ENCODE measurements around the gene GNL3.
"Not testable (repeated sequence)": the region's sequence is repeated elsewhere in the genome, so short reads cannot be mapped to it uniquely, and the experiment has no call there.

The GNL3 gene

GRCh38 chr3:52722491-52722890 lies 36.7 kb downstream of the GNL3 start:
- no peak for DNase-seq

- DNase-seq: no peak
These were observed 38.1 kb downstream of the GNL3 start for GRCh38 chr3:52723935-52724334.

GRCh38 chr3:52724511-52724910 lies 38.7 kb downstream of the GNL3 start:
- DNase-seq: no peak

- DNase-seq: not testable (repeated sequence)
These were observed 42.9 kb downstream of the GNL3 start for GRCh38 chr3:52728753-52729152.

GRCh38 chr3:52730681-52731080 lies 44.8 kb downstream of the GNL3 start:
- DNase-seq: no peak

GRCh38 chr3:52731590-52731989 lies 45.8 kb downstream of the GNL3 start:
- no peak for DNase-seq

GRCh38 chr3:52733256-52733891 lies 47.5 kb downstream of the GNL3 start:
- DNase-seq: no peak

- DNase-seq: no peak
These were observed 53.9 kb downstream of the GNL3 start for GRCh38 chr3:52739730-52740129.

GRCh38 chr3:52742418-52743041 lies 56.7 kb downstream of the GNL3 start:
- no peak for DNase-seq

- no peak for DNase-seq
These were observed 57.3 kb downstream of the GNL3 start for GRCh38 chr3:52743152-52743551.

GRCh38 chr3:52743721-52744120 lies 57.9 kb downstream of the GNL3 start:
- DNase-seq: no peak

Measured in NCI-H748 treated with DMSO at 0.1 percent for 48 hours (cell line).